Liver (tissue), 9 donors: ENCODE measurements around the gene TRIM29. TPM values are rescaled to one million over a fixed set of nuclear protein-coding genes. Genes with fewer than 3 reads are reported as not detected.

Source experiments
- DNase-seq: peaks from one replicate; pipeline ENCODE4 v3.0.0-alpha.2; 2017; ENCODE audit warnings: low spot score
- H3K27ac ChIP-seq, 2 donors: one replicate each; pipeline ENCODE4 v1.7.0; 2013; ENCODE audit warnings: inconsistent platforms in 2 of 2, low read length in 2 of 2, control low read depth in 1 of 2, low read depth in 1 of 2, mild to moderate bottlenecking in 1 of 2
- H3K27me3 ChIP-seq, 4 donors: one replicate each; pipeline versions ENCODE4 v1.6.1 to v1.7.0; 2013; ENCODE audit warnings: low read length in 3 of 4, inconsistent platforms in 1 of 4, mild to moderate bottlenecking in 1 of 4, moderate library complexity in 1 of 4; ENCODE audit not compliant: control insufficient read depth in 4 of 4, insufficient read depth in 4 of 4
- H3K36me3 ChIP-seq, 4 donors: one replicate each; pipeline versions ENCODE4 v1.6.1 to v1.7.0; 2013; ENCODE audit warnings: low read length in 3 of 4, mild to moderate bottlenecking in 3 of 4, low read depth in 1 of 4, moderate library complexity in 1 of 4; ENCODE audit not compliant: control insufficient read depth in 4 of 4, insufficient read depth in 3 of 4
- H3K4me1 ChIP-seq, 4 donors: one replicate each; pipeline versions ENCODE4 v1.6.1 to v1.7.0; 2013; ENCODE audit warnings: low read length in 3 of 4, mild to moderate bottlenecking in 3 of 4, moderate library complexity in 1 of 4; ENCODE audit not compliant: control insufficient read depth in 4 of 4, insufficient read depth in 4 of 4
- H3K4me3 ChIP-seq, 3 donors: one replicate each; pipeline versions ENCODE4 v1.6.1 to v1.7.0; 2013; ENCODE audit warnings: low read length in 3 of 3, control low read depth in 1 of 3, low read depth in 1 of 3, mild to moderate bottlenecking in 1 of 3
- H3K9ac ChIP-seq, 2 donors: one replicate each; pipeline ENCODE4 v1.7.0; 2013; ENCODE audit warnings: low read length in 2 of 2, mild to moderate bottlenecking in 2 of 2, moderate library complexity in 2 of 2, control low read depth in 1 of 2, low read depth in 1 of 2
- H3K9me3 ChIP-seq, 4 donors: one replicate each; pipeline versions ENCODE4 v1.6.1 to v1.7.0; 2013; ENCODE audit warnings: low read length in 3 of 4; ENCODE audit not compliant: control insufficient read depth in 4 of 4
- CTCF ChIP-seq: fragments of 150-350 bp; IDR thresholded peaks from 2 replicates; pipeline ENCODE4 v1.5.1; 2017; ENCODE audit warnings: improper control_type of control experiment, low read depth, low read length; ENCODE audit not compliant: missing input control
- EGR1 ChIP-seq, 2 donors: IDR thresholded peaks; 2 replicates each; pipeline ENCODE4 v1.6.1; 2016 to 2018; ENCODE audit warnings: antibody characterized with exemption in 2 of 2, low read depth in 2 of 2
- FOXA1 ChIP-seq: IDR thresholded peaks from 2 replicates; pipeline ENCODE4 v1.6.1; 2016; ENCODE audit warnings: antibody characterized with exemption
- HNF4A ChIP-seq, 2 donors: conservative IDR thresholded peaks; 2 replicates each; pipeline ENCODE4 v1.6.1; 2016; ENCODE audit warnings: antibody characterized with exemption in 2 of 2, mild to moderate bottlenecking in 2 of 2
- HNF4G ChIP-seq: IDR thresholded peaks from 2 replicates; pipeline ENCODE4 v1.6.1; 2016; ENCODE audit warnings: antibody characterized with exemption
- JUND ChIP-seq, 2 donors: IDR thresholded peaks; 2 replicates each; pipeline ENCODE4 v1.6.1; 2016; ENCODE audit warnings: antibody characterized with exemption in 2 of 2
- MAX ChIP-seq: IDR thresholded peaks from 2 replicates; pipeline ENCODE4 v1.6.1; 2016; ENCODE audit warnings: antibody characterized with exemption
- NR2F2 ChIP-seq: IDR thresholded peaks from 2 replicates; pipeline ENCODE4 v1.6.1; 2016; ENCODE audit warnings: antibody characterized with exemption
- RAD21 ChIP-seq, 2 donors: IDR thresholded peaks; 2 replicates each; pipeline ENCODE4 v1.6.1; 2016; ENCODE audit warnings: antibody characterized with exemption in 2 of 2, mild to moderate bottlenecking in 2 of 2
- REST ChIP-seq: IDR thresholded peaks from 2 replicates; pipeline ENCODE4 v1.6.1; 2016; ENCODE audit warnings: antibody characterized with exemption, mild to moderate bottlenecking
- RXRA ChIP-seq, 2 donors: IDR thresholded peaks; 2 replicates each; pipeline ENCODE4 v1.6.1; 2017 to 2018; ENCODE audit warnings: antibody characterized with exemption in 2 of 2, mild to moderate bottlenecking in 1 of 2
- SP1 ChIP-seq: IDR thresholded peaks from 2 replicates; pipeline ENCODE4 v1.6.1; 2018; ENCODE audit warnings: antibody characterized with exemption, mild to moderate bottlenecking
- TAF1 ChIP-seq: conservative IDR thresholded peaks from 2 replicates; pipeline ENCODE4 v1.6.1; 2016; ENCODE audit warnings: antibody characterized with exemption, mild to moderate bottlenecking
- ZBTB33 ChIP-seq: IDR thresholded peaks from 2 replicates; pipeline ENCODE4 v1.6.1; 2016; ENCODE audit warnings: antibody characterized with exemption
- whole genome bisulfite sequencing: extraction: QIAGEN DNeasy Blood & Tissue Kit; methylation state at CpG from one replicate; pipeline ENCODE4 v1.1.7; 2013; 5-methylcytosine and 5-hydroxymethylcytosine counted together
- polyA plus RNA-seq, 2 donors: library from polyadenylated mRNA; stranded (reverse) in 1 of 2; unstranded in 1 of 2; fragments of 200-250 nt in 1 of 2; fragments of >200 nt in 1 of 2; fragmentation: Nextera tagmentation in 1 of 2; extraction: Ambion mirVana in 1 of 2; gene quantifications; one replicate each; pipeline versions ENCODE4 v1.2.1 to v1.2.3, GENCODE V29; 2013 to 2015
- total RNA-seq, 2 donors: library from RNA; depleted of rRNA; stranded (reverse); fragments of >200 nt; gene quantifications; one replicate each; pipeline ENCODE4 v1.2.3, GENCODE V29; 2014
- donor health status: healthy.
- donor health status: healthy.
- donor health status: healthy.
- donor health status: healthy.
- donor health status: healthy.

Gene TRIM29
- total and polyA plus RNA-seq, 4 donors = 0.22 to 0.89 (median 0.35) TPM

GRCh38 chr11:120183701-120184141 is 45.8 kb upstream of the TRIM29 start:
- WGBS = 61% methylated on average over 7 of the region's 7 CpGs
- peak overlapping the region; percentile 95 to 96 for H3K27ac ChIP-seq

GRCh38 chr11:120182790-120183491 is 45.0 kb upstream of the TRIM29 start:
- Histone ChIP-seq H3K36me3 (no peaks in the 10 kb centered on the region), H3K9me3 (no peaks in the 10 kb centered on the region), H3K27me3 (no peaks in the 10 kb centered on the region), H3K27ac (peak overlapping the region; percentile 95 to 96), H3K9ac (peak overlapping the region in 1 of 2 donors; percentile 26), H3K4me1 (peaks cover 14 to 69% (median 59%) of the 10 kb centered on the region in 4 donors), H3K4me3 (peak overlapping the region; percentile 1 to 58 (median 44))
- TF ChIP-seq ZBTB33 = no peak
- TF ChIP-seq HNF4A (conservative IDR thresholded peaks at IDR 0.05) = peak; percentile 86 to 90
- TF ChIP-seq JUND (IDR thresholded peaks at IDR 0.05) = peak in 1 of 2 donors; percentile 50
- TF ChIP-seq CTCF = peak; percentile 56
- peak; percentile 96 for TF ChIP-seq RXRA (IDR thresholded peaks at IDR 0.05)
- peak; percentile 38 for TF ChIP-seq REST
- peak; percentile 53 for TF ChIP-seq MAX
- TF ChIP-seq HNF4G = peak; percentile 49
- TF ChIP-seq EGR1 (IDR thresholded peaks at IDR 0.05; ENCODE audit: low read depth in 2 of 2) = no peak
- TF ChIP-seq SP1 = peak; percentile 68
- no peak for TF ChIP-seq TAF1
- peak; percentile 66 to 83 for TF ChIP-seq RAD21 (IDR thresholded peaks at IDR 0.05)
- peak; percentile 26 for TF ChIP-seq FOXA1
- peak; percentile 83 for TF ChIP-seq NR2F2
- 46% methylated on average over 5 of the region's 5 CpGs for WGBS
- DNase-seq = peak; percentile 64

More at GRCh38 chr11:120183701-120184141, 45.8 kb upstream of the TRIM29 start:
- H3K9me3 ChIP-seq = no peaks in the 10 kb centered on the region
- peak overlapping the region in 1 of 2 donors; percentile 69 for H3K9ac ChIP-seq
- no peaks in the 10 kb centered on the region for H3K27me3 ChIP-seq
- H3K4me1 ChIP-seq = peaks cover 18 to 77% (median 66%) of the 10 kb centered on the region in 4 donors
- H3K4me3 ChIP-seq = peak overlapping the region; percentile 37 to 58 (median 44)
- TF ChIP-seq FOXA1 (no peak), MAX (no peak), ZBTB33 (no peak)
- no peaks in the 10 kb centered on the region for H3K36me3 ChIP-seq
- DNase-seq = peak; percentile 31
